K562 (cell line): ENCODE measurements around the gene IPO9. TPM values are rescaled to one million over a fixed set of nuclear protein-coding genes. Genes with fewer than 3 reads are reported as not detected.

ENCODE experiments used
- ARID2 ChIP-seq: fragments of 450-650 bp; IDR thresholded peaks from 2 replicates; pipeline ENCODE4 v1.6.1; 2017; ENCODE audit warnings: antibody characterized with exemption, mild to moderate bottlenecking
- CHCHD3 ChIP-seq: fragments of 250-450 bp; sonication (Bioruptor Pico); IDR thresholded peaks from 2 replicates; pipeline ENCODE4 v2.1.2; 2022; ENCODE audit warnings: mild to moderate bottlenecking
- KLF6 ChIP-seq: fragments of 250-450 bp; sonication (Bioruptor Pico); IDR thresholded peaks from 2 replicates; pipeline ENCODE4 v1.4.0; 2020; ENCODE audit warnings: mild to moderate bottlenecking, moderate library complexity, borderline replicate concordance
- POLR2H ChIP-seq: IDR thresholded peaks from 2 replicates; pipeline ENCODE4 v1.6.1; 2016; ENCODE audit warnings: missing genetic modification characterization, low read depth, mild to moderate bottlenecking, control low read depth, missing compliant biosample characterization, moderate library complexity
- RAD21 ChIP-seq, 2 experiments: fragments of 250-450 bp in 1 of 2; fragments of 450-650 bp in 1 of 2; sonication (Bioruptor Pico) in 1 of 2; formaldehyde crosslinking in 1 of 2; IDR thresholded peaks in 1 of 2; conservative IDR thresholded peaks in 1 of 2; 2 replicates each; pipeline versions ENCODE4 v1.4.0 to v1.8.0; 2020 to 2022; ENCODE audit warnings: mild to moderate bottlenecking in 2 of 2, moderate library complexity in 1 of 2
- RBFOX2 ChIP-seq: fragments of 200-400 bp; formaldehyde crosslinking; IDR thresholded peaks from 2 replicates; pipeline ENCODE4 v1.6.1; 2017; ENCODE audit warnings: low read depth, mild to moderate bottlenecking, low read length, moderate library complexity
- RFX1 ChIP-seq: fragments of 450-650 bp; IDR thresholded peaks from 2 replicates; pipeline ENCODE4 v1.6.1; 2016; ENCODE audit warnings: mild to moderate bottlenecking, moderate library complexity
- ZNF583 ChIP-seq: fragments of 250-450 bp; sonication (Bioruptor Pico); IDR thresholded peaks from 2 replicates; pipeline ENCODE4 v1.4.0; 2020
- ZNF589 ChIP-seq: fragments of 200-800 bp; sonication (Bioruptor generic); IDR thresholded peaks from 2 replicates; pipeline ENCODE4 v1.6.1; 2016; ENCODE audit warnings: low read depth, missing genetic modification characterization, missing compliant biosample characterization
- polyA plus RNA-seq, 8 experiments: library from polyadenylated mRNA; depleted of rRNA in 4 of 8; stranded (reverse) in 5 of 8; unstranded in 3 of 8; fragments of >200 nt; fragmentation: Nextera tagmentation in 2 of 8; fragmentation: Illumina TruSeq in 1 of 8; extraction: Ambion mirVana in 2 of 8; extraction: Trizol in 1 of 8; gene quantifications; 2 replicates each; pipeline versions ENCODE4 v1.2.1 to v1.2.3, GENCODE V29; 2011 to 2014; ENCODE audit warnings: inconsistent platforms in 1 of 8, missing spikeins in 1 of 8
- total RNA-seq, 7 experiments: library from RNA; depleted of rRNA in 6 of 7; stranded (reverse); fragments of >200 nt in 6 of 7; fragmentation: Illumina TruSeq in 2 of 7; extraction: Trizol in 2 of 7; gene quantifications; 2 replicates each; pipeline versions ENCODE4 v1.2.1 to v1.2.3, GENCODE V29; 2011 to 2021; ENCODE audit warnings: low replicate concordance in 1 of 7
- TF ChIP-seq, protein P1 (sequence below): fragments of 450-650 bp; formaldehyde crosslinking; IDR thresholded peaks from 2 replicates; pipeline ENCODE4 v1.4.0; 2020; ENCODE audit warnings: mild to moderate bottlenecking, moderate library complexity
- TF ChIP-seq, protein P2 (sequence below): fragments of 450-650 bp; IDR thresholded peaks from 2 replicates; pipeline ENCODE4 v1.7.1; 2018; ENCODE audit warnings: mild to moderate bottlenecking, low read depth; ENCODE audit not compliant: partially characterized antibody
- TF ChIP-seq, protein P3 (sequence below): fragments of 250-450 bp; sonication (Bioruptor Pico); IDR thresholded peaks from 2 replicates; pipeline ENCODE4 v1.5.0; 2020; ENCODE audit warnings: mild to moderate bottlenecking, borderline replicate concordance

The IPO9 gene
- total and polyA plus RNA-seq, 9 of the 15 experiments (the other 6 are each of a cell fraction or from before 2014, with no cell fraction given): 27.9 to 78.6 (median 43.9) TPM

DNA sequence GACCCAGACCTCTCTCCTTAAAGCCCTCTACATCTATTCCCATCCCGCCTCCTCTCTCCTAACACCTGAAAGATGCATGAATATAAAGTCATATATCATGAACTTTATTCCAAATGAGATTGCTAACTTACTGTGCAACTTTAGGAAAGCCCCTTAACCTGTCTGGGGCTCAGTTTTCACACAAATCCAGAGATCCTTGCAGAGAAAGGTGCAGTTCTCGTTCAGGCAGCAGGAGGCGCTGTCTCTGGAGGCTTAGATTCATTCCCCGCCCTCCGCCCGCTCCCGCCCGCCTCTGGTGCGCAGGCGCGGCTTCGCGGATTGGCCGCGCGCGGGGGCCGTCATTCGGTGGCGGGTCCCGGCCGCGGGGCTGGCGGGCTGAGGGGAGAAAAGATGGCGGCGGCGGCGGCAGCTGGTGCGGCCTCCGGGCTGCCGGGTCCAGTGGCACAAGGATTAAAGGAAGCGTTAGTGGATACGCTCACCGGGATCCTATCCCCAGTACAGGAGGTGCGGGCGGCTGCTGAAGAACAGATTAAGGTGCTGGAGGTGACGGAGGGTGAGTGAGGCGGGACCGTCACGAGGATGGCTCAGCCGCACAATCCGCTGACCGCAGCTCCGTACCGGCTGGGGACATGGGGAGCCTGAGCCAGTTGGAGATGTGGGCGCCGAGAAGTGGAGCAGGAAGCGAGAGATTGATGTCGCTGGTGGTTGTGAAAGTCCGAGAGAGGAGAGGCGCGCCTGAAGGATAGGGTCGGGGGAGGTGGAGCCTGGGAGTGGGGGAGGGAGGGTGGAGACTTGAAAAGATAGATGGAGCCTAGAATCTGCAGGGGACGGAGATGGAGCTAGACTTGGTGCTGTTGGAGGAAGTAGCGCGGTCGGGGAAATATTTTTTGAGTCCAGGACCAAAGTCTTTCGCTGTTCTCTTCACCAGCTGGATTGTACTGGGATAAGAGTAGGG, at the start of gene IPO9 (continued):
- TF ChIP-seq RFX1 (no peak), CHCHD3 (CRISPR knock-in tag) (no peak), RBFOX2 (peak; percentile 100), KLF6 (CRISPR knock-in tag) (no peak), POLR2H (tag) (peak; percentile 95), RAD21 (CRISPR knock-in tag; conservative IDR thresholded peaks at IDR 0.05 in 1 of 2, IDR thresholded peaks at IDR 0.05 in 1 of 2) (peak in 1 of 2 experiments; percentile 16; a peak in 1 of 4 replicates), ZNF583 (CRISPR knock-in tag) (peak; percentile 63; the same call in 1 of the 2 replicates), ARID2 (no peak), ZNF589 (CRISPR knock-in tag) (0 out of 2 replicates have a peak, but pooled peaks have one; percentile 41)
- TF ChIP-seq, protein P1, sequence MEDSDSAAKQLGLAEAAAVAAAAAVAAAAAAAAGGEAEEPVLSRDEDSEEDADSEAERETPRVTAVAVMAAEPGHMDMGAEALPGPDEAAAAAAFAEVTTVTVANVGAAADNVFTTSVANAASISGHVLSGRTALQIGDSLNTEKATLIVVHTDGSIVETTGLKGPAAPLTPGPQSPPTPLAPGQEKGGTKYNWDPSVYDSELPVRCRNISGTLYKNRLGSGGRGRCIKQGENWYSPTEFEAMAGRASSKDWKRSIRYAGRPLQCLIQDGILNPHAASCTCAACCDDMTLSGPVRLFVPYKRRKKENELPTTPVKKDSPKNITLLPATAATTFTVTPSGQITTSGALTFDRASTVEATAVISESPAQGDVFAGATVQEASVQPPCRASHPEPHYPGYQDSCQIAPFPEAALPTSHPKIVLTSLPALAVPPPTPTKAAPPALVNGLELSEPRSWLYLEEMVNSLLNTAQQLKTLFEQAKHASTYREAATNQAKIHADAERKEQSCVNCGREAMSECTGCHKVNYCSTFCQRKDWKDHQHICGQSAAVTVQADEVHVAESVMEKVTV (CRISPR knock-in tag): 0 out of 2 replicates have a peak, but pooled peaks have one; percentile 5
- TF ChIP-seq, protein P2, sequence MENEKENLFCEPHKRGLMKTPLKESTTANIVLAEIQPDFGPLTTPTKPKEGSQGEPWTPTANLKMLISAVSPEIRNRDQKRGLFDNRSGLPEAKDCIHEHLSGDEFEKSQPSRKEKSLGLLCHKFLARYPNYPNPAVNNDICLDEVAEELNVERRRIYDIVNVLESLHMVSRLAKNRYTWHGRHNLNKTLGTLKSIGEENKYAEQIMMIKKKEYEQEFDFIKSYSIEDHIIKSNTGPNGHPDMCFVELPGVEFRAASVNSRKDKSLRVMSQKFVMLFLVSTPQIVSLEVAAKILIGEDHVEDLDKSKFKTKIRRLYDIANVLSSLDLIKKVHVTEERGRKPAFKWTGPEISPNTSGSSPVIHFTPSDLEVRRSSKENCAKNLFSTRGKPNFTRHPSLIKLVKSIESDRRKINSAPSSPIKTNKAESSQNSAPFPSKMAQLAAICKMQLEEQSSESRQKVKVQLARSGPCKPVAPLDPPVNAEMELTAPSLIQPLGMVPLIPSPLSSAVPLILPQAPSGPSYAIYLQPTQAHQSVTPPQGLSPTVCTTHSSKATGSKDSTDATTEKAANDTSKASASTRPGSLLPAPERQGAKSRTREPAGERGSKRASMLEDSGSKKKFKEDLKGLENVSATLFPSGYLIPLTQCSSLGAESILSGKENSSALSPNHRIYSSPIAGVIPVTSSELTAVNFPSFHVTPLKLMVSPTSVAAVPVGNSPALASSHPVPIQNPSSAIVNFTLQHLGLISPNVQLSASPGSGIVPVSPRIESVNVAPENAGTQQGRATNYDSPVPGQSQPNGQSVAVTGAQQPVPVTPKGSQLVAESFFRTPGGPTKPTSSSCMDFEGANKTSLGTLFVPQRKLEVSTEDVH: peak; percentile 23
- TF ChIP-seq, protein P3, sequence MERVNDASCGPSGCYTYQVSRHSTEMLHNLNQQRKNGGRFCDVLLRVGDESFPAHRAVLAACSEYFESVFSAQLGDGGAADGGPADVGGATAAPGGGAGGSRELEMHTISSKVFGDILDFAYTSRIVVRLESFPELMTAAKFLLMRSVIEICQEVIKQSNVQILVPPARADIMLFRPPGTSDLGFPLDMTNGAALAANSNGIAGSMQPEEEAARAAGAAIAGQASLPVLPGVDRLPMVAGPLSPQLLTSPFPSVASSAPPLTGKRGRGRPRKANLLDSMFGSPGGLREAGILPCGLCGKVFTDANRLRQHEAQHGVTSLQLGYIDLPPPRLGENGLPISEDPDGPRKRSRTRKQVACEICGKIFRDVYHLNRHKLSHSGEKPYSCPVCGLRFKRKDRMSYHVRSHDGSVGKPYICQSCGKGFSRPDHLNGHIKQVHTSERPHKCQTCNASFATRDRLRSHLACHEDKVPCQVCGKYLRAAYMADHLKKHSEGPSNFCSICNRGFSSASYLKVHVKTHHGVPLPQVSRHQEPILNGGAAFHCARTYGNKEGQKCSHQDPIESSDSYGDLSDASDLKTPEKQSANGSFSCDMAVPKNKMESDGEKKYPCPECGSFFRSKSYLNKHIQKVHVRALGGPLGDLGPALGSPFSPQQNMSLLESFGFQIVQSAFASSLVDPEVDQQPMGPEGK (CRISPR knock-in tag): no peak
